Pancreas (tissue), 10 donors: Measurements from ENCODE around the gene SMCO3. TPM values are rescaled to one million over a fixed set of nuclear protein-coding genes. Genes with fewer than 3 reads are reported as not detected.

ENCODE experiments used
- ATAC-seq, 4 donors: fragments of 200-7000 bp; cut with Tn5 transposase; one replicate each; pipeline versions ENCODE4 v1.8.0 to v1.9.1; 2020; ENCODE audit warnings: mild to moderate bottlenecking in 4 of 4, moderate library complexity in 4 of 4
- DNase-seq, 6 donors: peaks; one replicate each; pipeline ENCODE4 v3.0.0-alpha.2; 2020
- FAIRE-seq: peaks from 2 replicates; lab custom pipeline; 2012; peaks lifted over from hg19 to GRCh38; lab: Jason Lieb, UNC
- H3K27ac ChIP-seq, 4 donors: fragments of 200-600 bp; sonication (generic); 1 replicate in 3 of 4; 2 replicates in 1 of 4; pipeline versions ENCODE4 v1.5.0 to v1.8.0; 2020
- H3K27me3 ChIP-seq, 4 donors: fragments of 200-600 bp; one replicate each; pipeline ENCODE4 v1.8.0; 2021
- H3K36me3 ChIP-seq, 3 donors: fragments of 200-600 bp; sonication (generic) in 1 of 3; one replicate each; pipeline versions ENCODE4 v1.5.0 to v1.8.0; 2020 to 2021
- H3K4me1 ChIP-seq, 3 donors: fragments of 200-600 bp; one replicate each; pipeline ENCODE4 v1.8.0; 2021
- H3K4me3 ChIP-seq, 4 donors: fragments of 200-600 bp; sonication (generic) in 2 of 4; one replicate each; pipeline versions ENCODE4 v1.5.0 to v1.8.0; 2020 to 2021
- H3K9me3 ChIP-seq, 4 donors: fragments of 200-600 bp; one replicate each; pipeline ENCODE4 v1.8.0; 2021
- CTCF ChIP-seq, 4 donors: fragments of 200-600 bp; sonication (generic) in 3 of 4; IDR thresholded peaks; one replicate each; pipeline versions ENCODE4 v1.5.0 to v1.8.0; 2021; ENCODE audit warnings: antibody characterized with exemption in 4 of 4
- WGBS, 2 donors: extraction: QIAGEN DNeasy Blood & Tissue Kit; methylation state at CpG; one replicate each; pipeline ENCODE4 v1.1.7; 2013; 5-methylcytosine and 5-hydroxymethylcytosine counted together
- intact Hi-C, 3 donors: fragments of 100-400 bp; cut with DNase I; formaldehyde crosslinking; loops; one replicate each; pipeline versions ENCODE4 v1.11.1 to v1.14.2; 2022
- polyA plus RNA-seq, 2 donors: library from polyadenylated mRNA; stranded (reverse); fragments of 200-250 nt; gene quantifications; one replicate each; pipeline ENCODE4 v1.2.3, GENCODE V29; 2013
- total RNA-seq, 6 donors: library from RNA; stranded (reverse); fragmentation: NEBNext Ultra II Directional in 4 of 6; extraction: Animal tissue kit (Norgen Biotek cat#: 25700) in 4 of 6; gene quantifications; one replicate each; pipeline versions ENCODE4 v1.2.1 to v1.2.4, GENCODE V29; 2021 to 2023
- donor health status: healthy with polysubstance abuse.
- donor health status: DM: no; HTN: no; CAD: no; lungs with moderate emphysema.
- donor health status: DM: no; HTN: no; CAD: no.
- donor health status: control.
- donor health status: control.
- donor health status: Bipolar disorder and iron deficiency.
- donor health status: DM: yes; HTN: yes; CAD: no.
- donor health status: DM: no; HTN: no; CAD: no.
- donor health status: DM: no; HTN: no; CAD: no.
- donor health status: DM: yes; HTN: yes; CAD: no.

Gene SMCO3
- total and polyA plus RNA-seq, 8 donors: 0.12 to 0.30 (median 0.19) TPM; not detected in 3

- no peaks in the 10 kb centered on the region for H3K9me3 ChIP-seq
- ATAC-seq (peak in 2 of 4 donors; percentile 1 to 4), DNase-seq (peak in 3 of 6 donors; percentile 31 to 73 (median 63)), FAIRE-seq (no peak)
- peaks cover 10 to 15% (median 13%) of the 10 kb centered on the region in 3 donors for H3K4me1 ChIP-seq
- H3K27ac ChIP-seq: peak overlapping the region; percentile 93 to 99 (median 98)
- H3K4me3 ChIP-seq: peak overlapping the region; percentile 50 to 77 (median 63)
- H3K36me3 ChIP-seq: no peaks in the 10 kb centered on the region
- intact Hi-C loops: no loop called here
- WGBS, 2 donors: 10% methylated on average over 16 of the region's 16 CpGs
- TF ChIP-seq CTCF (IDR thresholded peaks at IDR 0.05): no peak
- no peaks in the 10 kb centered on the region for H3K27me3 ChIP-seq
Observed at GRCh38 chr12:14773685-14774073, 40.3 kb downstream of the SMCO3 start.

- H3K27me3 ChIP-seq: no peaks in the 10 kb centered on the region
- H3K27ac ChIP-seq: peak overlapping the region in 1 of 4 donors; percentile 99
- DNase-seq (no peak), ATAC-seq (no peak), FAIRE-seq (no peak)
- peaks cover 10 to 15% (median 13%) of the 10 kb centered on the region in 3 donors for H3K4me1 ChIP-seq
- no peaks in the 10 kb centered on the region for H3K9me3 ChIP-seq
- H3K36me3 ChIP-seq: no peaks in the 10 kb centered on the region
- WGBS, 2 donors: 81 to 88% methylated on average over 5 of the region's 5 CpGs
- H3K4me3 ChIP-seq: no peak overlapping the region
- intact Hi-C loops: no loop called here
- no peak for TF ChIP-seq CTCF (IDR thresholded peaks at IDR 0.05)
Observed at GRCh38 chr12:14772946-14773345, 41.0 kb downstream of the SMCO3 start.

DNA sequence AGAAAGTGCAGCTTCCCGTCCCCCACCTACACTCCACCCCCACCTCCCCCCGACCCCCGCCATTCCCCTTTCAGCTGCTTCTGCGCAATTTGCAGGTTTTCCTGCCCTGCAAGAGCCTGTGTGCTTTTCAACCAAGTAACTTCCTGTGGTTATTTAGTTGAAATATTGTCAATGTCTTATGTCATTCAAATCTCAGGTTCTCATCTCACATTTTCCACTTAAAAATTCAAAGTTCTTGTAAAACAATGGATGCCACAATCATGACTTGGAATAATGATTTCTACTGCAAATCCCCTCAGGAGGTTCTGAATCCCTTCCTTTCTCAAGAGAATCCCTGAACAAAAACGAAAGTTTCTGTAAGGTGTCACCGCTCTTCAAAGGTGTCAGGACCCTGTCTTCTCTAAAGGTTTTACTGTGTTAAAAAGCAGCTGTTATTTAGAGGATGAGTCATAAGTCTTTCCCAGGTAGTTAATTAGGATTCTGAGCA is 42.3 kb downstream of the SMCO3 start:
- FAIRE-seq (no peak), DNase-seq (no peak), ATAC-seq (no peak)
- Histone ChIP-seq H3K9me3 (no peaks in the 10 kb centered on the region), H3K27me3 (no peaks in the 10 kb centered on the region), H3K36me3 (no peaks in the 10 kb centered on the region), H3K4me3 (peak overlapping the region in 2 of 4 donors; percentile 64 to 85), H3K27ac (peak overlapping the region; percentile 92 to 99 (median 94)), H3K4me1 (peaks cover 4 to 10% (median 8%) of the 10 kb centered on the region in 3 donors)
- intact Hi-C loops: no loop called here
- WGBS, 2 donors: 29 to 34% methylated on average over 6 of the region's 6 CpGs
- no peak for TF ChIP-seq CTCF (IDR thresholded peaks at IDR 0.05)

DNA sequence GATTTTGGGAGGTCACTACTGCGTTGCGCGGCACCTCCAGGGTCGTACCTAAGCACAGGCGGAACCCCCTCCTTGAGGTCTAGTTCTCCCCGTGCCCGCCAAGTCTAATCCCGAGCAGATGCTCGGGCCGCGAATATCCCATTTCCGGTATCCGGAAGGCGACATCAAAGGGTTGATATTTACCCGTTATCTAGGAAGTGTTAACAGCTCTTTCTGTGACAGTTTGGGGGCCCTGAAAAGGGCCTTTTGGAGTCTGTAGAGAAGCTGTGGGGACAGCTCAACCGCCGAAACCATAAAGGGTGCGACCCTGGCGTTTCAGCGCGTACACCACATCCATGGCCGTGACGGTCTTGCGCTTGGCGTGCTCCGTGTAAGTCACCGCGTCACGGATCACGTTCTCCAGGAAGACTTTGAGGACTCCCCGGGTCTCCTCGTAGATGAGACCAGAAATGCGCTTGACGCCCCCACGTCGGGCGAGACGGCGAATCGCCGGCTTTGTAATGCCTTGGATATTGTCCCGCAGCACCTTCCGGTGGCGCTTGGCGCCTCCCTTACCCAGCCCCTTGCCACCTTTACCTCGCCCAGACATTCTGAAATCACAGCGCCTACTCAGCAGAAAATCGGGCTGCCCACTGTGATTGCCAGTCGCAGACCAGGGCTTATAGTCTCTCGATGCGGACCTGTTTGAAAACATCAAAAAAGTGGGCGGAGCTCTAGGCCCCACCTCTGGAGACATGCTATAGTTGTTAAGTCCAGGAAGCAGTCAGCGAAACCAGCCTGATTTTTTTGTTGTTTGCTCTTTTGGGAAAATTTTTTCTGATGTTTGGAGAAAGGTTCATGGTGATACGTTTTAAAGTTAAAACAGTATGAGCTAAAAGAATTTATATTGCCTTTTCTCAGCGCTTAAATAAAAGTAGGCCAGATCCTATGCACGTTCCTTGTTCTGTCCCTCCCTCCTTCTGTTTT is 43.2 kb downstream of the SMCO3 start:
- FAIRE-seq: no peak
- Histone ChIP-seq H3K27me3 (no peaks in the 10 kb centered on the region), H3K9me3 (no peaks in the 10 kb centered on the region), H3K4me1 (peaks cover 0 to 4% (median 3%) of the 10 kb centered on the region in 3 donors), H3K36me3 (no peaks in the 10 kb centered on the region), H3K4me3 (peak overlapping the region; percentile 64 to 85 (median 70)), H3K27ac (peak overlapping the region; percentile 92 to 99 (median 94))
- intact Hi-C loops: no loop called here
- WGBS, 2 donors: 0 to 1% methylated on average over 56 of the region's 56 CpGs
- peak; percentile 90 to 97 (median 94) for DNase-seq
- TF ChIP-seq CTCF (IDR thresholded peaks at IDR 0.05): no peak
- peak; percentile 51 to 70 (median 60) for ATAC-seq
